Left hindlimb (tissue), 1 donor: ENCODE measurements around the gene S100A6.
"Not testable (repeated sequence)": the region's sequence is repeated elsewhere in the genome, so short reads cannot be mapped to it uniquely, and the experiment has no call there.

Experiments used
- DNase-seq: peaks from one replicate; pipeline ENCODE4 v3.0.0-alpha.2; 2018

S100A6 gene

GRCh38 chr1:153526132-153526543, 9.7 kb downstream of the S100A6 start:
- no peak for DNase-seq

DNA sequence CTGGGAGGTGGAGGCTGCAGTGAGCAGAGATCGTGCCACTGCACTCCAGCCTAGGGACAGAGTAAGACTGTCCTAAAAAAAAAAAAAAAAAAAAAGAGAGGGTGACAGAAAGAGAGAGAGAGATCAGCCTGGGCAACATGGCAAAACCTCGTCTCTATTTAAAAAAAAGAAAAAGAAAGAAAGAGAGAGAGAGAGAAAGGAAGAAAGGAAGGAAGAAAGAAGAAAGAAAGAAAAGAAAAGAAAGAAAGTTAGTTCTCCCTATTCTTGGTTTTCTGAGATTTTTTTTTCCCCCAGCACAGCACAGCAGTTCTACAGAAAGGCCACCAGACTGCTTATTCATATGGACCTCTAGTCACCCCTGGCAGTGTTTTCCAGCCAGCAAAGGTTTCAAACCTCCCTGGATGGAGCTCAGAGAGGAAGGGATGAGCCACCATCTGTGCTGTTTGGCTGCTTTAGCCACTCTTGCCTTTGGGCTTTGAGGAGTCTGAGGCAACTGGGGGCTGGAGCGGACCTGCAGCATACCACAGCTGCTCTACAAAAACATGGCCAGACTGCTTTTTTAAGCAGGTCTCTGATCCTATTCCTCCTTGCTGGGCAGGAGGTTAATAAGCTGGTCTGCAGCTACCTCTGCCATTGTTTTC, 10.6 kb downstream of the S100A6 start:
- DNase-seq = no peak

GRCh38 chr1:153522353-153523048, 13.3 kb downstream of the S100A6 start:
- DNase-seq = not testable (repeated sequence)

GRCh38 chr1:153521808-153522207, 14.0 kb downstream of the S100A6 start:
- peak; percentile 1 for DNase-seq

DNA sequence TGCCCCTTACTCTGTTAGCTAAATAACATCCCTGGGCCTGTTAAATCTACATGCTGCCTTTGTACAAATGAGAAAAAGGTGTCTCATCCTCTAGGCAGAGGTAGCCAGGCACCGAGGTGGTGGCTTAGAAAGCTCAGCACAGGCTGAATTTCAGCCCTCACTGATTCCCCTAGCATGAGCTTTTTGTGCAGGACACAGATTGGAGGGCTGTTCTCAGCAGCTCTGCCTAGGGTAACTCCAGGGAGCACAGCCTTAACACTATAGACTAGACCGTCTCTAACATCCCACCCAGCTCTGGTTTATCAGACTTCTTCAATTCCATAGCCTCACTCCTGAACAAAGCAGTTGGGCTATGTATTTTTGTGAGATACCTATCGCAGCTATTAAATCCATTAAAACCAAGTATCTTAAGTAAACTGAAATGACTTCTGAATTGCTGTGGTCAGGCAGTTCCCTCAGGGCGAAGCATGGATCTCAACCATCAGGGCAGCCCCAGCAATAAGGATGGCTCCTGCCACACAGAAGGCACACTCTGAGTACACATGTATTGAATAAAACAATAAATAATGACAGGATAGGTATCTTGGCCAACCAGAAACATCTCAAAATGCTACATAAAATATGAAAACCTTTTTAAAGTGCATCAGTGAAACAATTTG, 14.8 kb downstream of the S100A6 start:
- DNase-seq = peak; percentile 4

GRCh38 chr1:153520137-153520691, 15.6 kb downstream of the S100A6 start:
- DNase-seq = peak; percentile 2

- peak; percentile 18 for DNase-seq
Measured at GRCh38 chr1:153519242-153519641, 16.5 kb downstream of the S100A6 start.

- no peak for DNase-seq
Measured at GRCh38 chr1:153515504-153516394, 20.0 kb downstream of the S100A6 start.

- no peak for DNase-seq
Measured at GRCh38 chr1:153513666-153514065, 22.1 kb downstream of the S100A6 start.

DNA sequence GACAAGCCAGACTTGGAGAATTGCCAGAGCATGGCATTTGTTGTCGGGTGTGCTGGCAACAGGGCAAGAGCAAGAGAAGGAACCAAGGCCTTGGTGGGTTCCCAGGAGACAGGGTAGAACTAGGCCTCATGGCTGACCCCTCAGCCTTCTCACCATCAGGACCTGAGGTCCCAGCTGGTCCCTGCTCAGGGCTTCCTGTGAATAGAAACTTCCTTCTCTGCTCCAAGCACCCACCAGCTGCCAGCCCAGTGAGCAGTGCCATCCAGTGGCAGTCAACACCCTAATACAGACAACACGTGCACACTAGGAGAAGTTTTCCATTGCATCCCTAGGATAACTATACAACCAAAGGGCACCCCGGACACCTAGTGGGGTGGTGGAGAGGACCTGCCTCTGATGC, 22.8 kb downstream of the S100A6 start:
- no peak for DNase-seq

DNA sequence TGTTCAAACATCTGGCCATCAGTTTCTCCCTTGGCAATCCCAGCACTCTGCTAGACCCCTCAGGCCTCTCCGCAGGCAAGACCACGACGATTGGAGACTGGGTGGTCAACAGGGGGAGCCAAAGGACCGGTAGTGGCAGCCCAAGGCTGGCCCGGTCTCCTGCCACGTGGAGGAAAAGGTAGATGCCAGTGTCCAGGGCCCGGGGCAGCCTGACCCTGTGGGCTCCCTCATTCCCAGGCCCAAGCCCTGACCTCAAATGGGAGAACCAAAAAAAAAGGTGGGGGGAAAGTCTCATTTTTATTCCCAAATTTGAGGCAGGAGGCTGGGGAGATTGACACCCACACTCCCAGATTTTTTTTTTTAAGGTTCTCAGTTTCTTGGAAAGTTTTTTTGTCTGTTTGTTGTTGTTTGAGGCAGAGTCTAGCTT, 24.8 kb downstream of the S100A6 start:
- DNase-seq = peak; percentile 88

DNA sequence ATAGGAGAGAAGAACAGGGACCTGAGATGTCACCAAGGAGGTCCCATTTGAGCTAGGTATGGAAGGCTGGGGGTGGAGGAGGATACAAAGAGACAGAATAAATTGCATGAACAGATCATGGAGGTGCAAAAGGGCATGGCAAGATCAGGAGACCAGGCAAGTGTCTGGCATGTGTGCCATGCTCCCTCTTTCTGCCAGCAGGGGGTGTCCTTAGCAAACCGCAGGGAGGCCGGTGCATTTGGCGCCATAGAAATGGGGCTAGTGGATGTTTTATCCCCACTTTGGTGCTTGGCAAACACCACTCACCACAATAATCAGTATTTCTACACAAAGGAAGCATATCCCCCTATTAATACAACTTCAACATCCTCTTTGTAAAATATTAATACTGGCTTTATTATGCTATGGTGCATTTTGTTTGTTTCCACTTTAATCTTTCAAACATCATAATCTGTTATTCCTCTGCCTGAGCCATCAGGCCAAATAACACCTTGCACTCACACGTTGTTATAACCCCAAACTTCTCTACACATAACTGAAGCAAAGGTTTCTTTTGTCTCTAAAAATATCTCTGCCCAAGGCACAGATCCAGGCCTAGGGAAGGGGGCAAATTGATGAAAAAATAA, 25.9 kb downstream of the S100A6 start:
- no peak for DNase-seq

DNA sequence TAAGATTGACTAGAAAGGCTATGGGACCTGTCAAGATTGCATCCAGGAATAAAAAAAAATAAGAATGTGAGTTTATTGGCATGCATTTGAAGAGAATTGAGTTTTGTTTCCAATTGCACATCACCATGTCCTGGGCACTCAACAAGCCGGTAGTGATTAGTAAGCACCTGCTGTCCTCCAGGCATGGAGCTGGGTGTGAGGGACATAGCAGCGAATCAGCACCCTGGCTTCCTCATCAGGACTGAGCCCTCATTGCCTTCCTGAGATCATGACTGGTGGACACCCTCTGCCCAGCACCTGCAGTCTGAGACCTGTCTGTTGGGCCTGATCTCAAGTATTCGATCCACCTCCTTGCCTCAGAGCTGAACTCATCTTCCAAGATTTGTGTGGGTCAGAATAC, 26.8 kb downstream of the S100A6 start:
- DNase-seq = no peak

GRCh38 chr1:153507926-153508583, 27.7 kb downstream of the S100A6 start:
- DNase-seq = no peak

DNA sequence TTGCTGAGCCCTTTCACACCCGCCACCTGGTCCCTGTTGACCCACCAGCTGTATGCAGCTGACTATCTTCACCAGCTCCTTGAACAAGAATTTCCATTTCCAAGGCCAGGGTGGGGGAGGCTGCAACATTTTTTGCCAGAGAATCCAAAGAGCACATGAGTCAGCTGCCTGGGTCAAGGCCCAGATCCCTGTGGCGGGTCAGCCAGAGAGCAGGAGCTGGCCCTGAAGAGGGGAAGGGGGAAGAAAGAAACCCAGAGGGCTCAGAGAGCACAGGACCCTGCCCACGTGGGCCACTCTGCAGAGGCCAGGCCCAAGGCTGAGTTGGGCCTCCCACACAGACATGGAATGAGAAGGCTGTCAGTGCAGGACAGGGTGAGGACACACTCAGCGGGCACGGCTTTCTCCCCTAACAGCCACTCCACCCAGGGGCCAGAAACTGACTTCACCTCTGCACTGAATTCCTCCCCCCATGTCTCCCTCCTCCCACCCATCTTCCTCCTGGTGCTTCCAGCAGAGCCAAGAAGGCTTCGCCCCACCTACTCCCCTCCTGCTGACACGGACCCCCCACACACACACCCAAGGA, 28.9 kb downstream of the S100A6 start:
- DNase-seq = peak; percentile 91

DNA sequence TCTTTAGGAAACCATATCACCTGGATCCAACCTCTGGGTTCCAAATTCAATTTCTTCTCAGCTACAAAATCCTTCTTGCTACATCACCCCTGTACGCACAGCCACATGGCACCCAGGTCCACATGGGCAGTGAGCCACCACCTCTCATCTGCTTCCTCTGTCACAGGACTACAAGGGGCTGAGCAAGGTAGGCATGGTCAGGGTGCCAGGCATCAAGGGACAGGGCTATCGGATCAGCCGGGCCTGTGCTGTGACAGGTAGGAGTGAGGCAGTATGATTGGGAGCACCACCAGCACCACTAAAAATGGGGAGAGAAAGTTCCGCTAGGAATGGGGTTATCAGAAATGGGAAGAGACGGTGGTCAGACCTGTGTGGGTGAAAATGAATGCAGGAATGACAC, 29.4 kb downstream of the S100A6 start:
- DNase-seq = no peak

GRCh38 chr1:153505576-153505975, 30.2 kb downstream of the S100A6 start:
- DNase-seq = no peak

GRCh38 chr1:153503766-153504165, 32.0 kb downstream of the S100A6 start:
- DNase-seq = no peak

DNA sequence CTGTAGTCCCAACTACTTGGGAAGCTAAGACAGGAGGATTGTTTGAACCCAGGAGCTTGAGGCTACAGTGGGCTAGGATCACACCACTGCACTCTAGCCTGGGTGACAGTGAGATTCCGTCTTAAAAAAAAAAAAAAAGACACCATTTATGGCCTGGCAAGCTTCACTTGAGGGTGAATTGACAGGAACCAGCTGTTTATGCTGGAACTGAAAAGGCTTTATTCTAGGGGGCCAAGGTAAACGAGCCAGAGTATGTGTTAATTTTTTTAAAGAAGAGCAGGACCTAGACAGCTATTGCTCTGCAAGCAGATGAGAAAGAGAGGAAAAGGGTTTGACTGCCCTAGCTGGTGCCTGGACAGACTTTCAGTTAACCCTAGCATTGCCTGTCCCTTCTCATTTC, 37.0 kb downstream of the S100A6 start:
- DNase-seq = no peak

GRCh38 chr1:153495536-153495935, 40.3 kb downstream of the S100A6 start:
- DNase-seq = no peak

- peak; percentile 73 for DNase-seq
Measured at GRCh38 chr1:153494976-153495535, 40.7 kb downstream of the S100A6 start.
